HEK293 (cell line): Measurements from ENCODE around the gene ELMO1.

ENCODE experiments used
- CTCF ChIA-PET: fragments of 350-600 bp; formaldehyde crosslinking; extraction: SDS; loops from one replicate; lab custom pipeline; 2021; ENCODE audit warnings: antibody characterized with exemption; lab: Yijun Ruan, JAX
- POLR2A ChIA-PET: fragments of 300-600 bp; formaldehyde crosslinking; extraction: SDS; loops from one replicate; lab custom pipeline; 2020; ENCODE audit warnings: antibody characterized with exemption, inconsistent platforms; lab: Yijun Ruan, JAX
- H3K27ac ChIP-seq: fragments of 200-500 bp; sonication (Bioruptor generic); 2 replicates; pipeline ENCODE4 v1.5.1; 2014; ENCODE audit warnings: low read depth, low read length, control low read depth, inconsistent platforms; ENCODE audit errors: extremely low read depth
- H3K36me3 ChIP-seq, 2 experiments: fragments of 200-500 bp in 1 of 2; sonication (Bioruptor generic) in 1 of 2; 1 replicate in 1 of 2; 2 replicates in 1 of 2; pipeline ENCODE4 v1.5.1; 2014 to 2017; ENCODE audit warnings: inconsistent platforms in 2 of 2, low read length in 2 of 2; ENCODE audit not compliant: control insufficient read depth in 2 of 2, insufficient read depth in 1 of 2
- H3K4me1 ChIP-seq: fragments of 200-500 bp; sonication (Bioruptor generic); 2 replicates; pipeline ENCODE4 v1.5.1; 2014; ENCODE audit warnings: mild to moderate bottlenecking, low read length, inconsistent platforms; ENCODE audit not compliant: control insufficient read depth, insufficient read depth
- H3K4me3 ChIP-seq: 2 replicates; pipeline ENCODE4 v1.5.1; 2011; ENCODE audit warnings: low read depth, mild to moderate bottlenecking, control low read depth, low read length, moderate library complexity
- H3K9me3 ChIP-seq: fragments of 200-500 bp; sonication (Bioruptor generic); 2 replicates; pipeline ENCODE4 v1.5.1; 2014; ENCODE audit warnings: low read depth, low read length, inconsistent platforms; ENCODE audit not compliant: control insufficient read depth, insufficient read depth
- EGR2 ChIP-seq: fragments of 450-650 bp; formaldehyde crosslinking; IDR thresholded peaks from 2 replicates; pipeline ENCODE4 v1.5.1; 2016; ENCODE audit warnings: low read depth, missing biosample characterization, missing genetic modification characterization
- GLIS1 ChIP-seq: fragments of 450-650 bp; formaldehyde crosslinking; IDR thresholded peaks from 2 replicates; pipeline ENCODE4 v1.5.1; 2016; ENCODE audit warnings: missing biosample characterization, missing genetic modification characterization
- HIC1 ChIP-seq: fragments of 450-650 bp; formaldehyde crosslinking; IDR thresholded peaks from 2 replicates; pipeline ENCODE4 v1.5.1; 2016; ENCODE audit warnings: missing biosample characterization, missing genetic modification characterization
- REST ChIP-seq: fragments of 450-650 bp; formaldehyde crosslinking; IDR thresholded peaks from 2 replicates; pipeline ENCODE4 v1.5.1; 2016; ENCODE audit warnings: missing biosample characterization, missing genetic modification characterization
- SP7 ChIP-seq: fragments of 450-650 bp; formaldehyde crosslinking; IDR thresholded peaks from 2 replicates; pipeline ENCODE4 v1.5.1; 2016; ENCODE audit warnings: missing biosample characterization, missing genetic modification characterization
- ZBTB44 ChIP-seq: fragments of 450-650 bp; IDR thresholded peaks from 2 replicates; pipeline ENCODE4 v1.5.1; 2018; ENCODE audit warnings: missing biosample characterization, mild to moderate bottlenecking, missing genetic modification characterization
- ZFP3 ChIP-seq: fragments of 450-650 bp; formaldehyde crosslinking; IDR thresholded peaks from 2 replicates; pipeline ENCODE4 v1.5.1; 2016; ENCODE audit warnings: low read depth, missing biosample characterization, missing genetic modification characterization
- ZNF510 ChIP-seq: fragments of 450-650 bp; formaldehyde crosslinking; IDR thresholded peaks from 2 replicates; pipeline ENCODE4 v1.5.1; 2018; ENCODE audit warnings: mild to moderate bottlenecking, missing genetic modification characterization, missing biosample characterization; ENCODE audit not compliant: insufficient replicate concordance
- ZNF600 ChIP-seq: fragments of 450-650 bp; formaldehyde crosslinking; IDR thresholded peaks from 2 replicates; pipeline ENCODE4 v1.5.1; 2016; ENCODE audit warnings: missing biosample characterization, missing genetic modification characterization
- ZNF639 ChIP-seq: fragments of 450-650 bp; formaldehyde crosslinking; IDR thresholded peaks from 2 replicates; pipeline ENCODE4 v1.5.1; 2016; ENCODE audit warnings: missing biosample characterization, missing genetic modification characterization
- ZNF670 ChIP-seq: fragments of 450-650 bp; formaldehyde crosslinking; IDR thresholded peaks from 2 replicates; pipeline ENCODE4 v1.5.1; 2016; ENCODE audit warnings: missing biosample characterization, missing genetic modification characterization, low read depth
- ZNF747 ChIP-seq: fragments of 450-650 bp; formaldehyde crosslinking; IDR thresholded peaks from 2 replicates; pipeline ENCODE4 v1.5.1; 2016; ENCODE audit warnings: missing biosample characterization, missing genetic modification characterization

The ELMO1 gene

GRCh38 chr7:37054624-37055241, 393.9 kb downstream of the ELMO1 start:
- Histone ChIP-seq H3K4me3 (no peak overlapping the region), H3K9me3 (no peaks in the 10 kb centered on the region), H3K4me1 (no peaks in the 10 kb centered on the region), H3K36me3 (no peaks in the 10 kb centered on the region), H3K27ac (no peak overlapping the region)
- ChIA-PET POLR2A (no interaction called here), CTCF (interaction anchor here (0.7 kb wide), 1 partner anchor 110 kb away, joined by 3 read pairs; no protein-coding TSS in a partner anchor)
- TF ChIP-seq ZFP3 (tag by site-specific recombination) (no peak), SP7 (tag by site-specific recombination) (no peak), EGR2 (tag by site-specific recombination) (no peak), ZNF670 (tag by site-specific recombination) (no peak), ZNF639 (tag by site-specific recombination) (no peak), ZNF600 (tag by site-specific recombination) (no peak), ZNF510 (tag by site-specific recombination) (no peak), ZNF747 (tag by site-specific recombination) (no peak), ZBTB44 (no peak)

- POLR2A ChIA-PET, result no interaction called here
- H3K27ac ChIP-seq, result no peak overlapping the region
- CTCF ChIA-PET, result interaction anchor here (1.2 kb wide), 1 partner anchor 130 kb away, joined by 7 read pairs; no protein-coding TSS in a partner anchor
These were observed 396.0 kb downstream of the ELMO1 start for GRCh38 chr7:37052705-37053104.

More at GRCh38 chr7:37052705-37053104, 396.0 kb downstream of the ELMO1 start:
- Histone ChIP-seq H3K4me1 (no peaks in the 10 kb centered on the region), H3K36me3 (no peaks in the 10 kb centered on the region), H3K9me3 (no peaks in the 10 kb centered on the region), H3K4me3 (no peak overlapping the region)
- TF ChIP-seq HIC1 (tag by site-specific recombination) (no peak), GLIS1 (tag by site-specific recombination) (peak; percentile 69), REST (peak; percentile 96)
